ENCODE measurements around the gene IPO11.

Gene IPO11

GRCh38 chr5:62542720-62543119, 130.2 kb downstream of the IPO11 start:
- H3K4me3 ChIP-seq (ENCODE audit: low read length): no peak overlapping the region
- no peak for TF ChIP-seq CTCF (IDR thresholded peaks at IDR 0.05; ENCODE audit: insufficient read depth, low read depth, low read length, missing control alignments)
- DNase-seq (ENCODE audit: low read depth): no peak

DNA sequence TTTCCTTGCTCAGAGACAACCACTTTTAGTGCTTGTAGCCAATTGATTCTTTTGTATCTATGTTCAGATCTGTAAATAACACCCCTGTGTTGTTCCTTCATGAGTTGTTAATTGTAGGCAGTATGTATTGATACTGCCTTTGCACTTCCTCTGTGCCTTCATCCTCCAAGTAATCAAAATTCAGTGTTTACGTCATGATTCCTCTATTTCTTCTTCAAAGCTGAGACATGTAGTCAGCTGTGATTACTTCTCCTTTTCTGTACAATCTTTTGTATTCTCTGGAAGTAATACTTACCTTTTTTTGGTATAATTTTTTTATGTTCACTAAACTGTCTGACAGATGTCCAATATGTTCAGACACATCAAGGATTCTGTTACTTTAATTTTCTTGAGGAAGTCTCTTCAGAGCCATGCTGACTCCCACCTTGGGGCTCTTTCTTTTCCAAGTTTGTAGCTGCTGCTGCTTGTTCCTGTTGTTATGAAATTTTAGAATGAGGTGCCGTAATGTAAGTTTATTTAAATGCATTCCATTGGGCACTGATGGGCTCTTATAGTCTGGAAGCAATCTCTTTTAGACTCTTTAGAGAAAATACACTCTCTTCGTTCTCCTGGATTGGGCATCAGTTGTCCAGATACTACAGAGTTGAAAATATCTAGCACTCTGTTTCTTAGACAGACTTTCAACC, 135.5 kb downstream of the IPO11 start:
- no peak for DNase-seq (ENCODE audit: low read depth)

DNA sequence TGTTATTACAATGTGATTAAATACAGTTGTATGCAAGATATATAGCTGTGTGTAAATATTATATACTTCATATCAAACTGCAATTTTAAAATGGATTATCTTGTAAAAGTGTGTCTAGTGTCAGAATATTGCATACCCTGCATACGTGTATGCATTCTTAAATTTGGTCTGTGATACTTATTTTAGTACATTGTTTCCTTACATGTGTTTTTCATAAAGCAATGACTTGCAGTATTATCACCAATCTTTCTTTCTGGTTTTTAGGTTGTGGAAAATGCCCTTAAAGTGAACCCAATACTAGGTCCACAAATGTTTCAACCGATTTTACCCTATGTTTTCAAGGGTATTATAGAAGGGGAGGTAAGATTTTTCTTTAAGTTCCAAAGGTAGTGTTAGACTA, 137.5 kb downstream of the IPO11 start:
- DNase-seq (ENCODE audit: low read depth): no peak
- no peak for TF ChIP-seq CTCF (IDR thresholded peaks at IDR 0.05; ENCODE audit: insufficient read depth, low read depth, low read length, missing control alignments)
- no peak overlapping the region for H3K4me3 ChIP-seq (ENCODE audit: low read length)

More for the DNA sequence above, 135.5 kb downstream of the IPO11 start:
- no peak overlapping the region for H3K4me3 ChIP-seq (ENCODE audit: low read length)
- TF ChIP-seq CTCF (IDR thresholded peaks at IDR 0.05; ENCODE audit: insufficient read depth, low read depth, low read length, missing control alignments): no peak

DNA sequence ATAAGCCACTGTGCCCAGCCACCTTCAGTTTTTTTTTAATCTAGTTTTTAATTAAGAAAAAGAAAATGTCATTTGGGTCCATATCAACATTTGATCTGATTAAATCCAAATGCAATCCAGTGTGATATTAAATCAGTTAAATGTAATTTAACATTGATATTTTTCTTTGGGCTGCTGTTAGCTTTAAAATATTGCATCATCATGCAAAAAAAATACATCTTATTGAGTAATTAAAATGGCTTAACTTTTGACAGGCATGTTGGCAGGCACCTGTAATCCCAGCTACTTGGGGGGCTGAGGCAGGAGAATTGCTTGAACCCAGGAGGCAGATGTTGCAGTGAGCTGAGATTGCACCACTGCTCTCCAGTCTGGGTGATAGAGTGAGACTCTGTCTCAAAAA, 143.4 kb downstream of the IPO11 start:
- no peak for DNase-seq (ENCODE audit: low read depth)
- H3K4me3 ChIP-seq (ENCODE audit: low read length): no peak overlapping the region
- TF ChIP-seq CTCF (IDR thresholded peaks at IDR 0.05; ENCODE audit: insufficient read depth, low read depth, low read length, missing control alignments): no peak

GRCh38 chr5:62558941-62559340, 146.4 kb downstream of the IPO11 start:
- DNase-seq (ENCODE audit: low read depth): no peak
- no peak overlapping the region for H3K4me3 ChIP-seq (ENCODE audit: low read length)
- TF ChIP-seq CTCF (IDR thresholded peaks at IDR 0.05; ENCODE audit: insufficient read depth, low read depth, low read length, missing control alignments): no peak

DNA sequence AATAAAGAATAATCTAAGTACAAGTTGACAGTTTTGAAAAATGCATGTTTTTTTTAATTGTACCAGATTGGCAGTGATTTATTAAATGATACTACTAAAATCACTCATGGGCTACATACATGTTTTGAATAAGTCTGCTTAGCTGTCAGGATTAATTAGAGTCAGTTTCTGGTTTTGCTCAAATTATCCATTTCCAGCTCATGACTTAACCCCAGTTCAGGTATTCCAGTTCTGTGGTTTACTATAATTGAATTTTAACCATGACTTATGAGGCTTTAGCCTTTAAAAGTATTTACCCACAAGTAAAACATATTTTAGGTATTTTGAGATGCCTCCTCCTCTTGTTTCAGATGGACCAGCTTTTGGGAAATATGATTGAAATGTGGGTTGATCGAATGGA, 148.2 kb downstream of the IPO11 start:
- no peak for DNase-seq (ENCODE audit: low read depth)

More for the DNA sequence above, 148.2 kb downstream of the IPO11 start:
- no peak overlapping the region for H3K4me3 ChIP-seq (ENCODE audit: low read length)
- no peak for TF ChIP-seq CTCF (IDR thresholded peaks at IDR 0.05; ENCODE audit: insufficient read depth, low read depth, low read length, missing control alignments)

All from epithelial cell of esophagus (primary cell).